HG03103 (cell line): ENCODE measurements around the gene DAZ1.
"Not testable (repeated sequence)": the region's sequence is repeated elsewhere in the genome, so short reads cannot be mapped to it uniquely, and the experiment has no call there.

Experiments used
- ATAC-seq: cut with Tn5 transposase; IDR thresholded peaks from one replicate; pipeline ENCODE4 v1.9.1; 2021; ENCODE audit warnings: low read depth; ENCODE audit not compliant: unreplicated experiment

The DAZ1 gene, protein sequence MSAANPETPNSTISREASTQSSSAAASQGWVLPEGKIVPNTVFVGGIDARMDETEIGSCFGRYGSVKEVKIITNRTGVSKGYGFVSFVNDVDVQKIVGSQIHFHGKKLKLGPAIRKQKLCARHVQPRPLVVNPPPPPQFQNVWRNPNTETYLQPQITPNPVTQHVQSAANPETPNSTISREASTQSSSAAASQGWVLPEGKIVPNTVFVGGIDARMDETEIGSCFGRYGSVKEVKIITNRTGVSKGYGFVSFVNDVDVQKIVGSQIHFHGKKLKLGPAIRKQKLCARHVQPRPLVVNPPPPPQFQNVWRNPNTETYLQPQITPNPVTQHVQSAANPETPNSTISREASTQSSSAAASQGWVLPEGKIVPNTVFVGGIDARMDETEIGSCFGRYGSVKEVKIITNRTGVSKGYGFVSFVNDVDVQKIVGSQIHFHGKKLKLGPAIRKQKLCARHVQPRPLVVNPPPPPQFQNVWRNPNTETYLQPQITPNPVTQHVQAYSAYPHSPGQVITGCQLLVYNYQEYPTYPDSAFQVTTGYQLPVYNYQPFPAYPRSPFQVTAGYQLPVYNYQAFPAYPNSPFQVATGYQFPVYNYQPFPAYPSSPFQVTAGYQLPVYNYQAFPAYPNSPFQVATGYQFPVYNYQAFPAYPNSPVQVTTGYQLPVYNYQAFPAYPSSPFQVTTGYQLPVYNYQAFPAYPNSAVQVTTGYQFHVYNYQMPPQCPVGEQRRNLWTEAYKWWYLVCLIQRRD

DNA sequence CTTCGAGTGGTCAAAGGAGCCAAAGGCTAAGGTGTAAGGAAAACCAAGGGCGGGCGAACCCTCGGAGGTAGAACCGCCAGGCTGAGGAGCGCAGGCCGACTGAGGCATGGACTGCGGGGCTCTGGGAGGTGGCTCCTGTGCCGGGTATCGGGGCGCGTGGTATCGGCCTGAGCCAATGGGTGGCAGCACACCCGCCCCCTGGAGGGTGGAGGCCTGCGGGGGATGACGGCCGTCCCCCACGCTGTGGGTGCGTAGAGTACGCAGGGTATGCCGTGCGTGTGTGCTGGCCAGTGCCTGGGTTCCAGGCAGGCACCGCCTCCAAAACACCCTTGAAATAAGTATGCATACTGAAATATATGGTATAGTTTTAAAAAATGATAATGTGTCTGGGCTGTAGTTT is at the start of gene DAZ1:
Gene DAZ1, minus strand, starts transcription at position 101 of the 400 bp plus-strand sequence. CDS start 208 bp downstream, outside the sequence.
- ATAC-seq = not testable (repeated sequence)

DNA sequence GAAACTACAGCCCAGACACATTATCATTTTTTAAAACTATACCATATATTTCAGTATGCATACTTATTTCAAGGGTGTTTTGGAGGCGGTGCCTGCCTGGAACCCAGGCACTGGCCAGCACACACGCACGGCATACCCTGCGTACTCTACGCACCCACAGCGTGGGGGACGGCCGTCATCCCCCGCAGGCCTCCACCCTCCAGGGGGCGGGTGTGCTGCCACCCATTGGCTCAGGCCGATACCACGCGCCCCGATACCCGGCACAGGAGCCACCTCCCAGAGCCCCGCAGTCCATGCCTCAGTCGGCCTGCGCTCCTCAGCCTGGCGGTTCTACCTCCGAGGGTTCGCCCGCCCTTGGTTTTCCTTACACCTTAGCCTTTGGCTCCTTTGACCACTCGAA is 20.4 kb upstream of the DAZ1 start, which contains the start of gene DAZ2:
Gene DAZ2, plus strand, starts transcription at position 301 of the 400 bp plus-strand sequence. CDS start 208 bp downstream, outside the sequence.
- ATAC-seq = not testable (repeated sequence)

DNA sequence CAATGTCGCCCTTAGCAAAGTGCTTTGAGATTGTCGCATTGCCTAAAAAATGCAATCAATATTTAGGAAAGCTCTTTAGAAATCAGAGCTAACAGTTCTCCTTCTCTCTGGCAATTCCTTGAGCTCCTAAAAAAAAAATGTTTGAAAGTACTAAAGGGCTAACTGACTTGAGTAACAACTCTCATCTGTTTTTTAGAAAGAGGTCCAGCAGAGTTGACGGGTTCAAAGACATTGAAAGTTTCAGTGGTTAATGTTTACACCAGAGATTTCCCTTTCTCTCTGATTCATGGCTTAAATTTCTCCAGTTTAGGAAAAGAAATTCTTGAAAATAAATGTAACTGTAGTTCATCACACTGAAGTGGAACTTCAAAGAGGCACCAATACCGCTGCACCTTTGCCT is 11.9 kb upstream of the DAZ1 start:
- not testable (repeated sequence) for ATAC-seq

DNA sequence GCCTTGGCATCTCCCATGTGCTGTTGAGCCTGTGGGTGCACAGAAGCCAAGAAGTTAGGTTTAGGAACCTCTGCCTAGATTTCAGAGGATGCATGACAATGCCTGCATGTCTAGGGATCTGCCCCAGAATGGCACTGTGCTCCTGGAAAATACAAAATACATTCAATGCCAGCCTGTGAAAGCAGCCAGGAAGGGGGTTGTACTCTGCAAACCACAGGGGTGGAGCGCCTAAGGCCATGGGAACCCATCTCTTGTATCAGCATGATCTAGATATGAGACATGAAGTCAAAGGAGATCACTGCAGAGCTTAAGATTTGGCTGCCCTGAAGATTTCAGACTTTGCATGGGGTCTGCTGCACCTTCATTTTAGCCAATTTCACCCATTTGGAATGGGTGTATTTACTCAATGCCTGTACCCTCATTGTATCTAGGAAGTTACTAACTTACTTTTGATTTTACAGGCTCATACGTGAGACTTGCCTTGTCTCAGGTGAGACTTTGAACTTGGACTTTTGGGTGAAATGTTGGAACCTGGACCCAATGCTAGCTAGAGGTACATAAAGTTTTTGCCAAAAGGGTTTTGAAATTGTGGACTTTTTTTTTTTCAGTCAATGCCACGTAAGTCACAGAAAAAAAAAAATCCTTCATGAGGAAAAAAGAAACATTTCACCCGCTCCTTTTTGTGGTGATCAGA is 11.1 kb upstream of the DAZ1 start:
- ATAC-seq = not testable (repeated sequence)

DNA sequence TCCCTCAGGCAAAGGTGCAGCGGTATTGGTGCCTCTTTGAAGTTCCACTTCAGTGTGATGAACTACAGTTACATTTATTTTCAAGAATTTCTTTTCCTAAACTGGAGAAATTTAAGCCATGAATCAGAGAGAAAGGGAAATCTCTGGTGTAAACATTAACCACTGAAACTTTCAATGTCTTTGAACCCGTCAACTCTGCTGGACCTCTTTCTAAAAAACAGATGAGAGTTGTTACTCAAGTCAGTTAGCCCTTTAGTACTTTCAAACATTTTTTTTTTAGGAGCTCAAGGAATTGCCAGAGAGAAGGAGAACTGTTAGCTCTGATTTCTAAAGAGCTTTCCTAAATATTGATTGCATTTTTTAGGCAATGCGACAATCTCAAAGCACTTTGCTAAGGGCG is 8.6 kb upstream of the DAZ1 start:
- ATAC-seq = not testable (repeated sequence)
